ENCODE data around the gene MLPH. TPM values are rescaled to one million over a fixed set of nuclear protein-coding genes. Genes with fewer than 3 reads are reported as not detected.
A peak's percentile ranks its signal among the peaks of the same experiment; 100 is the strongest.

Gene MLPH
- total and polyA plus RNA-seq, 10 donors = 0.09 to 1.4 (median 0.35) TPM; not detected in 3

- no peaks in the 10 kb centered on the region for H3K9me3 ChIP-seq
- WGBS, 5 donors = 69 to 89% (median 80%) methylated on average over 2 of the region's 2 CpGs
- H3K27me3 ChIP-seq (replicated peaks in 1 of 7) = peaks cover 0 to 83% (median 12%) of the 10 kb centered on the region in 7 donors
- H3K27ac ChIP-seq = no peak overlapping the region
- intact Hi-C loops (cut with DNase I; ENCODE audit: low total_unique reads) = no loop called here
- TF ChIP-seq POLR2A (IDR thresholded peaks at IDR 0.05) (no peak), POLR2AphosphoS5 (IDR thresholded peaks at IDR 0.05) (no peak)
- TF ChIP-seq, protein P1, sequence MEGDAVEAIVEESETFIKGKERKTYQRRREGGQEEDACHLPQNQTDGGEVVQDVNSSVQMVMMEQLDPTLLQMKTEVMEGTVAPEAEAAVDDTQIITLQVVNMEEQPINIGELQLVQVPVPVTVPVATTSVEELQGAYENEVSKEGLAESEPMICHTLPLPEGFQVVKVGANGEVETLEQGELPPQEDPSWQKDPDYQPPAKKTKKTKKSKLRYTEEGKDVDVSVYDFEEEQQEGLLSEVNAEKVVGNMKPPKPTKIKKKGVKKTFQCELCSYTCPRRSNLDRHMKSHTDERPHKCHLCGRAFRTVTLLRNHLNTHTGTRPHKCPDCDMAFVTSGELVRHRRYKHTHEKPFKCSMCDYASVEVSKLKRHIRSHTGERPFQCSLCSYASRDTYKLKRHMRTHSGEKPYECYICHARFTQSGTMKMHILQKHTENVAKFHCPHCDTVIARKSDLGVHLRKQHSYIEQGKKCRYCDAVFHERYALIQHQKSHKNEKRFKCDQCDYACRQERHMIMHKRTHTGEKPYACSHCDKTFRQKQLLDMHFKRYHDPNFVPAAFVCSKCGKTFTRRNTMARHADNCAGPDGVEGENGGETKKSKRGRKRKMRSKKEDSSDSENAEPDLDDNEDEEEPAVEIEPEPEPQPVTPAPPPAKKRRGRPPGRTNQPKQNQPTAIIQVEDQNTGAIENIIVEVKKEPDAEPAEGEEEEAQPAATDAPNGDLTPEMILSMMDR (IDR thresholded peaks at IDR 0.05 in 8 of 11, conservative IDR thresholded peaks at IDR 0.05 in 3 of 11) = no peak
- DNase-seq = no peak
- H3K4me1 ChIP-seq = no peaks in the 10 kb centered on the region
- no peaks in the 10 kb centered on the region for H3K36me3 ChIP-seq
- H3K4me3 ChIP-seq = no peak overlapping the region
Measured at GRCh38 chr2:237501892-237502513, 15.0 kb downstream of the MLPH start.

GRCh38 chr2:237503201-237503600, 16.1 kb downstream of the MLPH start:
- WGBS, 5 donors = 78 to 82% (median 79%) methylated on average over 16 of the region's 16 CpGs
- Histone ChIP-seq H3K4me3 (no peak overlapping the region), H3K4me1 (no peaks in the 10 kb centered on the region), H3K27me3 (replicated peaks in 1 of 7) (peaks cover 0 to 83% (median 12%) of the 10 kb centered on the region in 7 donors), H3K27ac (no peak overlapping the region), H3K36me3 (no peaks in the 10 kb centered on the region), H3K9me3 (no peaks in the 10 kb centered on the region)
- intact Hi-C loops (cut with DNase I; ENCODE audit: low total_unique reads) = no loop called here
- peak; percentile 35 for DNase-seq
- TF ChIP-seq, protein P1 (IDR thresholded peaks at IDR 0.05 in 8 of 11, conservative IDR thresholded peaks at IDR 0.05 in 3 of 11) = no peak
- TF ChIP-seq POLR2A (IDR thresholded peaks at IDR 0.05) (no peak), POLR2AphosphoS5 (IDR thresholded peaks at IDR 0.05) (no peak)

- no peaks in the 10 kb centered on the region for H3K36me3 ChIP-seq
- H3K4me3 ChIP-seq = no peak overlapping the region
- TF ChIP-seq POLR2AphosphoS5 (IDR thresholded peaks at IDR 0.05) = no peak
- TF ChIP-seq POLR2A (IDR thresholded peaks at IDR 0.05) = no peak
- TF ChIP-seq, protein P1 (IDR thresholded peaks at IDR 0.05 in 8 of 11, conservative IDR thresholded peaks at IDR 0.05 in 3 of 11) = no peak
- peaks cover 0 to 91% (median 8%) of the 10 kb centered on the region in 7 donors for H3K27me3 ChIP-seq (replicated peaks in 1 of 7)
- no peak overlapping the region for H3K27ac ChIP-seq
- peak; percentile 61 for DNase-seq
- no peaks in the 10 kb centered on the region for H3K9me3 ChIP-seq
- peaks cover 0 to 6% (median 0%) of the 10 kb centered on the region in 6 donors for H3K4me1 ChIP-seq
- intact Hi-C loops (cut with DNase I; ENCODE audit: low total_unique reads) = no loop called here
- 73 to 80% (median 75%) methylated on average over 10 to 15 of the region's 15 CpGs for WGBS, 5 donors
Measured at GRCh38 chr2:237505188-237505939, 18.3 kb downstream of the MLPH start.

GRCh38 chr2:237507512-237507911, 20.5 kb downstream of the MLPH start:
- Histone ChIP-seq H3K27ac (no peak overlapping the region), H3K4me1 (peaks cover 0 to 10% (median 3%) of the 10 kb centered on the region in 6 donors), H3K4me3 (no peak overlapping the region), H3K36me3 (no peaks in the 10 kb centered on the region), H3K9me3 (no peaks in the 10 kb centered on the region), H3K27me3 (replicated peaks in 1 of 7) (peaks cover 0 to 91% (median 6%) of the 10 kb centered on the region in 7 donors)
- WGBS, 5 donors = 55 to 73% (median 67%) methylated on average over 7 of the region's 7 CpGs
- TF ChIP-seq, protein P1 (IDR thresholded peaks at IDR 0.05 in 8 of 11, conservative IDR thresholded peaks at IDR 0.05 in 3 of 11) = no peak
- TF ChIP-seq POLR2A (IDR thresholded peaks at IDR 0.05) = no peak
- TF ChIP-seq POLR2AphosphoS5 (IDR thresholded peaks at IDR 0.05) = no peak
- DNase-seq = no peak
- intact Hi-C loops (cut with DNase I; ENCODE audit: low total_unique reads) = no loop called here
